NK-92 (cell line): ENCODE measurements around the gene NISCH.

Experiments
- DNase-seq: peaks from one replicate; lab custom pipeline; 2025; ENCODE audit not compliant: unreplicated experiment; lab: John Stamatoyannopoulos, UW

The NISCH gene

DNA sequence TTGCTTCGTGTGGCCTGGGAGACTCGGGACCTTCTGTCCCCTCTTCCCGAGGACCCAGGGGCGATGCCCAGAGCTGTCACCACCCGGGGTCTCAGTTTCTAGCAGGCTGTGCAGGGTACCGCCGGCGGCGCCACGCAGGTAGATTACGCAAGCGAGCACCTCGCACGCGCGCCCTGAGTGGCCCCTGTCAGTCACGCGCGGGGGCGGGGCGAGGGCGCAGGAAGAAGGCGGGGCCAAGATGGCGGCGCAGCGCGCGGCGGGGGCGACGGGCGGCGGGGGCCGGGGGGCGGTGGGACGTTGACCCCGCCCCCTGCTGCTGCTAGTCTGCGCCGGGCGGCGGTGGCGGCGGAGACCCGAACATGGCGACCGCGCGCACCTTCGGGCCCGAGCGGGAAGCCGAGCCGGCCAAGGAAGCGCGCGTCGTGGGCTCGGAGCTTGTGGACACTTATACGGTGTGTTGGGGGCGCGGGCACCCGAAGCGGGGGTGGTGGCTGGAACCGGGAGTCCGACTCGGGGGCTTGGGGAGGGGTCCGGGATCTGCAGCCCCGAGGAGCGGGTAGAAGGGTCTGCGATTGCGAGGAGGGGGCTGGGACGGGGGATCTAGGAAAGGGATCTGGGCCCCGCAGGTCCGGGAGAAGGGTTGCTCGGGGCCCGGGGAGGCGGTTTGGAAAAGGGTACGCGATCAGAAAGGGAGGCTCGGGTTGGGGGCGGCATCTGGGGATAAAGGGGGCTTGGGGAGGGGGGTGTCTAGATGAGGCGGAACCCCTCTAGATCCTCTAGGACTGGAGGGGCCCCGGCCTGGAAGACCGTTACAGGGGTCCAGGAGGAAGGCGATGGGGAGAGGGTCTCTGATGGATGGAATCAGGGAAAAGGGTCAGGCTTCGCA is at the start of gene NISCH:
NISCH (plus strand) TSS at position 322 of the 886 bp plus-strand sequence; CDS start at position 360, 38 bp downstream.
- DNase-seq: peak; percentile 71

DNA sequence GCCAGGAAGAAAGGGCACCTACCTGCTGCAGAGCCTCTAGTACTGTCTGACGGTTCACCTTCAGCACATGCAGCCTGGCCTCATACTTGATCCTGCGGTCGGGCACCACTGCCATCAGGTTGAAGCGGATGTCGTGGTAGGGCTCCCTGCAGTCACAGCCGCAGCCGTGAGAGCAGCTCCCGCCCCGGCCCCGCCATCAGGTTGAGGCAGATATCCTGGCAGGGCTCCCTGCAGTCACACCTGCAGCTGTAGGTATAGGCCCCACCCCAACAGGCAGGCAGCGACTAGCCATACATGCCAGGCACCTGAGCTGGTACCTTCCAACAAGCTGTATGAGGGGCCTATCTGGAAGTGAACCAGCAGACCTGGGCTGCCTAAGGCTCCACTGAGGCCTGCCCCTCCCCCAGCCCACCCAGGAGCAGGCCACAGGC is 49.2 kb upstream of the NISCH start:
- no peak for DNase-seq

DNA sequence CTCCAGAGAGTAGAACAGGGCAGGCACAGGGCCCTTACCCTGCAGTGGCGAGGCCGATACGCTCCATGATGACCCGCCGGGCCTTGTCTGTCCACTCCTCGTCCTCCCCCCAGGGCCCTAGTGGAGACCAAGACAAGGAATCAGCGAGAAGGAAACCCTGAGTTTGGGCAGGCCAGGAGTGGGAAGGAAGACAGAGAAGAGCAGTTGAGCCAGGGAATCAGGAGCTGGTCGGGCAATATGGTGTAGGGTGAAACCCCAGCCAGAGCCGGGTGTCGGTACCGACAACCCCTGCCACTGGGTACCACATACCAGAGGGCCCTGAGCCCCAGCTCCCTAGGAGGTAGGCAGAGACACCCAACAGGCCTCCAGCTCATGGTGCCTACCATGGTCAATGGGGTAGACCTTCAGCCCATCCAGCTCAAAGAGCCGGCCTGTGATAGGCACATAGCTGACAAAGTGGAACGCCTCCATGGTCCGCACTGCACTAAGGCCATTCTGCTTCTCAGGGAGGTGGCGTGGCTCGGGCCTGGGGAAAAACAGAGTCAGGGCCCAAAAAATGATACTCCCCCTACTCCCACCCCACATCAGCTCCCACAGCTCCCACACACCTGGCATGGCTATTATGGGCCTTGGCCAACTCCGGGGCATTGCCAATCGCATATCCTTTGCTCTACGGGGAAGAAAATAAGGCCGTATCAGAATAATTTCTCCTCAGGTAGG is 48.5 kb upstream of the NISCH start:
- DNase-seq: no peak

DNA sequence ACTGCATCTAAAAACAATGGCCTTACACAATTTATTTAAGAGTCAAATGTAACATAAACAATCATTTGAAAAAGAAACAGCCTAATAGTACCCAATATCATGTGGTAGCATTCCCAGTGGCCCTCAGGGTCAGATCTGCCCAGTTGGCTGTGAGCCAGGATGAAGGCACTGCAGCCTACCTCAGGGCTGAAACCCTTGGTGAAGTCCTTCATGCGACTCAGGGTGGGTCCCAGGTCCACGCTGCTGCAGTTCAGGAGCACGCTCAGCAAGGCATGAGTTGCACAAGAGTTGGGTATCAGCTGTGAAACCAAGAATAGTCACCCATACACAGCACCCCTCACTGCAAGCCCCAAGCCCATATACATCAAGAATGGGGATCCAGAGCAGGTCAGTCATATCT is 47.6 kb upstream of the NISCH start:
- no peak for DNase-seq

DNA sequence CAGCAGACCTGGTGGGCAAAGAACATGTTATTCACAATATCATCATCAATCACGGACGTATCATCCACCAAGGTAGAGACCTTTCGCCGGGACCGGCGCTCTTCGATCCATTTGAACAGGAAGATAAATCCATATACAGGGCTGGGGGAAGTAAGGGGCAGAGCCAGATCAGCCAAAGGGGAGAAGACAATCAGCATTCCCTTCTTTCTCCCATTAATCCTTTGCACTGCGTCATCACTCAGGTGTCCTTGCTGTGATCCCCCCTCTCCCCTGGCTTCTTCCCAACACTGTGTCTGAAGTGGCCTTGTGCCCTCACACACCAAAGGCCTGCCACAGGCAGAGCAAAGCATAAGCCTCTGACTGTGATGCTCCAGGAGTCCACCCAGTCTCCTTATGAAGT is 46.9 kb upstream of the NISCH start:
- DNase-seq: no peak

DNA sequence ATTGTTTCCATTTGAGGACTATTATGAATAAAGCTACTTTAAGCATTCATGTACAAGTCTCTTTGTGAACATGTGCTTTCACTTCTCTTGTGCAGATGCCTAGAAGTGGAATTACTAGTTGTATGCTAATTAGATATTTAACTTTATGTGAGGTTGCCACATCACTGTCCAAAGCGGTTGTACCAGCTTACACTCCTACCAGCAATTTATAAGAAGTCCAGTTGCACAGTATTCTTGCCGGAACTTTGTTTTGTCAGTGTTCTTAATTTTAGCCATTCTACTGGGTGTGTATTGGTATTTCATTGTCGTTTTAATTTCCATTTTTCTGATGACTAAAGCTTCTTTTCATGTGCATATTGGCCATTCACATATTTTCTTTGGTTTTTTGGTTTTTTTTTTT is 39.6 kb upstream of the NISCH start:
- no peak for DNase-seq

DNA sequence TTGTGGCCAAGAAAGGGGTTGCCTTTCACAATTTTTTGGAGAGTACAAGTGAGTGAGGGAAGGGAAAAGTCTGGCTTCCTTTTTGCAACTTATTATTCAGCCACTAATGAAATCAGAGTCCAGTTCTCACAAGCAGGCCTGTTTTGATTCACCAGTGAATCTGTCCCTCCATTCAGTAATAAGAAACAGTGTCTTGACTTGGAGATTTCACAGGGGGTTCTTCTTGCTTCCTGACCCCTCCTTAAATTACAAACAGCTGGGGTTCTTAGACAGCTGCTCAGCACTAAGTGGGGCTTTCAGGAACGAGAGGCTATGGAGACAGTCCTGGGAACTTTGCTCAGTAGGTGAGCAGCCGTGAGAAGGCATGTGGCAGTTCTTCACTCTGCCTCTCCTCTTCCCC is 35.0 kb upstream of the NISCH start:
- DNase-seq: no peak

DNA sequence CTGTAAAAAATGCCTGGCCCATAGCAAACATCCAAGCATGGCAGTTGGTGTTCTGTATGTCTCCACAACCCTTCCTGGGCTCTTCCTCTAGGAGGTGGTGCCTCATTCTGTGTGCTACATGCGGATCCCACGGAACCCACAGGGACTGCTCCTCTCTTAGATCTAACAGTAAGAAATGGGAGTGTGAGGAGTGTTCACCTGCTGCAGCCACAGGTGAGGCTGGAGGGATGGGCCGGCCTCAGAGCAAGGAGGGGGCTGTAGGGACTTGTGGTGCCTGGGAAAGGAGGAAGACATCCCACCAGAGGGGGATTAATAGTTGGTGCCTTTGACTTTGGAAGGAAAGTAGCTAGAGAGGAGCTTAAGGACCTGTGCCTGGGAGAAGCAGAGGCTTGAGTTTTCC is 32.7 kb upstream of the NISCH start:
- DNase-seq: no peak

DNA sequence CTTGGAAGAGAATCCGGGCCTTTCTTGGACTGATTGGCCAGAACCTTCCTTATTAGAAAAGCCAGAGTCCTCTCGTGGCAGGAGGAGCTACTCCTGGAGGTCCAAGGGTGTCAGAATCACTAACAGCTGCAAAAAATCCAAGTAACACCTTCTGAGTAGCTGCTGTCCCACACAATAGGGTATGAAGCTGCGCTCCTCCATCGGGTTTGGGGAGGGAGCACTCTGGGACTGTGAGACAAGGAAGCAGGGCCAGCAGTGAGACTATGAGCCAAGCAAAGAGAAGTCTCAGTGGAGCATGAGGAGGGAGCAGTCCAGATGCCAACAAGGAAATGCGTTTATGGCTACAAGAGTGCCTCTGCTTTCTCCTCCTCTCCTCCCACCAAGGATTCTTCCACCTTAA is 32.2 kb upstream of the NISCH start:
- no peak for DNase-seq

DNA sequence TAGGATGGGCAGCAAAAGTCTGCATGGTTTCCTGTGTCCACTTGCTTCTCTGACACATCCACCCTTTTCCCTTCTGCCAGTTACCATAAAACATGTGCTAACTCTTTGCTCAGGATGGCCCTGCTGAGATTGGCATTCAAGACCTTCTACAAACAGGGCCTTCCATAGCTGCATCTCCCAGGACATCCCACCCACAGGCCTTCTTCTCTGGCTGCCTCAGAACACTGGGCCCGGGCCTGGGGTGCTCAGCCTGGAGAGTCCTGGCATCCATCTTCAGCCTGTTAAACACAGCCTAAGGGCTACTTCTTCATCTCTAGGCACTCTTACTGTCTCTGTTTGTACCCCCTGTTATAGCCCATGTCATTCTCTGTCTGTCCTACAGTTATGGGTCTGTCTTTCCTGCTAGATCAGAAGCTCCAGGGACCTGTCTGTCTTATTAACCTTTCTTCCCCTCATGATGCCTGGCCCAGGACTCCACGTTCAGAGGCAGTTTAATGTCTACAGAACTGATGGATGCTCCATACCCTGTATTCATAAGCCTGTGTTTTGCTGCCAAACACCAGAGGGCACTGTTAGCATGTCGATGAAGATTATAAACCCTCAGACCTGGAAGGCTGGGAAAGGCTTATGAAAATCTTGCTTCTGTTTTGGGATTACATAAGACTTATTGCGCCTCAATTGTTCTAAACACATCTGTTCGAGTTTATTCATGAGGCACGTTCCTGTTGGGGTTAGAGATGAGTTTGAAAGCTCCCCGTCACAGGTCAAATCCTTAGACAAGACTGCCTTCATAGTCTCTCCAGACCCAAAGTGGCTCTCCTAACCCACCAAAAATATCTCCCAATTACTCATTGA is 27.0 kb upstream of the NISCH start:
- DNase-seq: no peak

DNA sequence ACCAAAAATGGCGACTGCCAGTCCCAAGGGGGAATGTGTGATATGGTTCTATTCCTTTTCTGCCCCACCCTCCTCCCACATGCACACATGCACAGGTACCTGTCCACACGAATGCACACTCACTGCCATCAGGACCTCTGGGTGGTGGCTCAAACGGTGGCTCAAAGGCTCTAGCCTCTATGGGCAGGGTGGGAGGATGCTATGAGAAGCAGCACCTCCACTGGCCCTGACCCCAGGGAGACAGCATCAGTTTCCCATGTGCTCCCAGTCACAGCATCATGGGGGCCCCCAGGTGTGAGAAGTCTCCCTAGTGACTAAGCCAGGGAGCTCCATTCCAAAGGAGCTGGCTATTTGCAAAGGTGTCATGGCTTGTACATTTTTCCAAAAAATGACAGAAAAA is 26.4 kb upstream of the NISCH start:
- DNase-seq: no peak

DNA sequence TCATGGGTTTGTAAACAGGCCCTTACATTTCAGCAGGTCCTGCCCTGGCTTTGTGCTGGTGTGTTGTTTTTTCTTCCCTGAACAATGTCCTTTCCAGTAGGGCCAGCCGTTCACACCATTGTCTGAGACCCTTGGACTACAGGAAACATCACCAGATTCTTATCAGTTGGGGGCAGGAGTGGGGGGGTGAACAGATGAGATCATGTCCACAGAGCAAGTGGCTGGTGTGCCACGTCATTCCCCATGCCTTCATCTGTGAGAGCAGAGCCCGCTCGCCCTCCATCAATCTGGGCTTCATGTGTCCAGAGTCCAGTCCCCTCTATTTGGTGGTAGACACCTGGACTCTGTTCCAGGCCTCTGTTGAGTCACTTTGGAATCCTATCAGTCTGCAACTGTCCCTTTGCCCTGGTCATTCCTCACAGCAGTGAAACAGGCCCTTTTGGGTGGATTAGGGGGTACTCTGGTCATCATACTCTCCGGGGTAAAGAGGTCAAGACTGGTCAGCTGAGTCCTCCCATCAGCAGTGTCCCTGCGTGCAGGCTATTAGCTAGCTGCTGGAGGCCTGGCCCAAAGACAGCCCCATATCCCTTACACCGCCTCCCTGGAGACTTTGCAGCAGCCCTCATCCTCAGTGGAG is 25.5 kb upstream of the NISCH start:
- no peak for DNase-seq

DNA sequence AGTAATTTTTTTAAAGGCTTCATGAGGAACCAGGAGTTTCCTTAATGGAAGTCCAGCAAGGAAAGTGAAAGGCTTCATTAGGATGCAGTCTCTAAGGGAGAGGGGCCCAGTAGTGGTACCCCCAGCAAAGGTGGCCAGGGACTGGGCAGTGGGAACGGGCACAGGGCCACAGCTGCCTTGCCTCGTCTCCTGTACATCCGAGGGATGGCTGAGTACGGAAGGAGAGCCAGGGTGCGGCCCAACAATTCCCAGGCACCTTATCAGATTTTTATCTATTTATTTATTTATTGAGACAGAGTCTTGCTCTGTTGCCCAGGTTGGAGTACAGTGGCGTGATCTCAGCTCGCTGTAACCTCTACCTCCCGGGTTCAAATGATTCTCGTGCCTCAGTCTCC is 25.0 kb upstream of the NISCH start:
- no peak for DNase-seq

DNA sequence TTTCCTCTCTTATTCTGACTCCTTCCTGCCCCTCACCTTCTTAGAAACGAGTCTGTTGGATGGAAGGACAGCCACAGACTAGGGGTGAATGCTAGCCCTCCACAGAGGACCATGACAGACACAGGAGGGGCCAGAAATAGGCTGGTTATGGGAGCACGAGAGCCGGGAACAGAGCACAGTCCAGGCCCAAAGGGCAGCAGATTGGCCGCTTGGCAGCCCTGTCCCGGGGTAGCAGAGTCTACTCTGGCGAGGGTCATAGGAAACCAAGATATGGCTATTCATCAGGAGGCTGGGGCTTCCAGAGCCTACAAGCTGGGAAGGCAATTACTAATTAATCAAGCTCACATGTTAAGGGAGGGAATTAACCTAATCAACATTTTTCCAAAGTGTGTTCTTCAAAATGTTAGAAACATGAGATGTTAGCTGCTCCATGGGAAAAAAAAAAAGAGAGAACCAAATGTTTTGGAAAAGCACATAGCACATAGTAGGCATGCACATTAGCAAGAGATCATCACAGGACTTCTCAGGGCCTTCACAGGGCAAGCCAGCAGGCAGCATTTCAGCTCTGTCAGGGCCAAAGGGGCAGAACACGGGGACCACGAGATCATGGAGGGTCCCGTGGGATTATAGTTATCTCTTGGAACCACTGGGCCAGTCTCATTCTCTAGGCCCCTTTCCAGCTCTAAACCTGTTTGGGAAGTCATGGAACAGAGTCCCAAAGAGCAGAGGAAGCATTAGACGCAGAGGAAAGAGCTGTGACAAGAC is 23.8 kb upstream of the NISCH start:
- DNase-seq: no peak

DNA sequence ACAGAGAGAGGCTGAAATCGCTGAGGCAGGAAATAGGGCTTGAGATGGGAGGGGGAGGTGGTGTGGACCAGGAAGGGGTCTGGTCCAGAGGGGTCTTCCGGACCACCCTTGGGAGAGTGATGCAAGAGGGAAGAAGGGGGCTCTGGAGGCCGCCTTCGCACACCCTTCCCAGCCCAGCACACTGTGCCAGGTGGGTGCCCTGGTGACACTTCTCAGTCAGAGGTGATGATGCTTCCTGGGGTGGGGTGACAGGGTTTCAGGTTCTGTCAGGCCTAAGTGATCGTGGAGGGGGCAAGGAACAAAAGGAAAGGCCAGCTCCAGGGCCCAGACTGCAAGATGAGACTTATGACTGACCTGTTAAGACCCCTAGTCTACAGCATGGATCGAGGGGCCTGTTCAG is 23.2 kb upstream of the NISCH start:
- DNase-seq: no peak

DNA sequence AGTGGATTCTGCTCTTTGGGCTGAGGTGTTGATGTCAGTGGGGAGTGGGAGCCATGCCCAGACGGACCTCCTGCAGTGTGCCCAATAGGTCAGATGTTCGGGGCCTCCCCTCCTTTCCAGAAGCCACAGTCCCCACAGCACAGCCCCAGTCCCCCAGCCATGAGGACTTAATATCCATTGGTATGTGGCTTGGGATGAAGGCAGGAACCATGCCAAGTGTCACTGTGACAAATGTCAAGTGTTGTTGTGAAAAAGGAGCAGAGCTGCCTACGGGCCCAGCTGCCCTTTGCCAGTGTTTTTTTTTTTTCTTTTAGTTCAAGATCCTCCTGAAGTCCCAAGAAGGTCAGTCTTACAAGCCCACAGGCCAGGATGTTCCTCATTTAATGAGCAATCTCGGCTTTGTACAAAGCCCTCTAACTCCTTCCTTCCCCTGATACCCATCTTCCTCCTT is 22.7 kb upstream of the NISCH start:
- no peak for DNase-seq

DNA sequence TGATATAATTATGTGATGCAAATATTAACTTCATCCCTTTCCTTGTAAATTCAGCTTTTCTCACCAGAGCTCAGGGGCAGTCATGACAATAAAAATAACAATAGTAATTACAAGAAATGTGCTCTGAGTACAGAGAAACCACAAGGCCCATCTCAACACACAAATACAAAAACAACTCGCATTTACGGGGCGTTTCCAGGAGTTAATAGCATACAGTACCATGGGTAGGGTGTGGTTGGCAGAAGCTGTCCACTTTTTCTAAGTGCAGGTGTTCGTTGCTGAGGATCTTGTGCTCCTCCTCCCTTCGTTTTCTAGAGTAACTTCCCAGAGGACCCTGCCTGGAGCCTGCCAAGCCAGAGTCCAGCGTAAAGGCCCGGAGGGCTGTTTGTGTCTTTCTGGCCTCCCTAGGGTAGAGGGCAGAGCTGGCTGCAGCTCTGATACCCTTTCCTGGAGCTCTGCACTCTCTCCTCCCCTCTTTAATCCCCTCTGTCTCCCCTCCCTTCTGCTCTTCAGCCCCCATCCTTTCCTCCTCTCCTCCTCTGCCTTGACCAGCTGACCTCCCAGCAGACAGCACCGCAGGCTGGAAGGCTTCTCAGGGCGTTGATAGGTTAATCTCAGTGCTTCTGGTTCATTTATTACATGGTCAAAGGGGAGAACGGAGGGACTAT is 21.9 kb upstream of the NISCH start:
- no peak for DNase-seq

DNA sequence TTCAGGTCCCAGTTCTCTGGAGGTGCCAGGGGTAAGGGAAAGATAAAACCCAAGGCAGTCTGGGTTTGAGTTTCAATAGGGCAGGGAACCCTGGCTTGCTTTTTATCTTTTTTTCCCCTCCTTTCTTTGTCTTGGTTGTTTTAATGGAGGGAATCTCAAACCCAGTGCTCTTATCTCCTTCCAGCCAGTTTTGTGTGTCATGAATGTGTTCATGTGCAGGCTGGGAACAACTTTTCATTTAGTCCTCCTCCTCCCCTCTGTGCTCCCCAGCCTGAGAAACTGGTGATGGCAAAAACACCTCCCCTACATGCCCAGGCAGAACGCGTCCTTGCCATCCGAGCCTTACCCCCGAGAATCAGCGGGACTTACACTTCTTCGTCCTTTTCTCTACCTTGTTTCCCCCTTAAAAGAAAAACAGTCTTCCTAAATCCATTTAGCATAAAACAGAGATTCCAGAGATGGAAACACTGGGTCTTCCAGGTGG is 21.4 kb upstream of the NISCH start:
- no peak for DNase-seq

DNA sequence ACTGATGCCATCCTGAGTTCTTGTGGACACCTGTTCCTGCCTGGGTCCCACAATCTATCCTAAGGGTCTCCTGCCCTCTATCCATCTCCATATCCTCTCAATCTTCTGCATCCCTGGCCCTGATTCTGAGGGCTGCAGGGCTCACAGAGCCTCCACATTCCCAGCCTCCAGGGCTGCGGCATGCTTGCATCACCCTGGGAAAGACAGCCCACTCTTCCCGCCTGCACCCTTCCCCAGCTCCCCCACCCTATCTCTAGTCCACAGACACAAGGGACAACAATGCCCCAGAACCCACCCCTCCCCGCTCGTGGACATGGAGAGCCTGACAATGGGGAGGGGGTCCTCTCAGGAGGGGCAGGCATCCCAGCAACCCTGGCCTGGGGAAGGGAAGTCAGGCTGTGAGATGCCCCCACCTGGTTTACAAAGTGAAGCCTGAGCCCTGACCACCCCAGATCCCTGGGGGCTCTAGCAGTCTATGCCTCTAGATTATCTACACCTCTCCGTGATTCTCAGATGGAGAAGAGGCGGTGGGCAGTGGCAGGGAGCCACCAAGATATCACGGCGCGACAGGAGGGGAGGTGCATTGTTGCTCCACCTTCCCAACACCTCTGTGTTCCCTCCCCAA is 20.8 kb upstream of the NISCH start:
- DNase-seq: no peak
